ENCODE measurements around the gene PTGS2. TPM values are rescaled to one million over a fixed set of nuclear protein-coding genes. Genes with fewer than 3 reads are reported as not detected.

PTGS2 gene
- total and polyA plus RNA-seq, 2 donors (not counting 1 experiment from before 2014, with no cell fraction given), result 3.1 to 3.3 TPM

DNA sequence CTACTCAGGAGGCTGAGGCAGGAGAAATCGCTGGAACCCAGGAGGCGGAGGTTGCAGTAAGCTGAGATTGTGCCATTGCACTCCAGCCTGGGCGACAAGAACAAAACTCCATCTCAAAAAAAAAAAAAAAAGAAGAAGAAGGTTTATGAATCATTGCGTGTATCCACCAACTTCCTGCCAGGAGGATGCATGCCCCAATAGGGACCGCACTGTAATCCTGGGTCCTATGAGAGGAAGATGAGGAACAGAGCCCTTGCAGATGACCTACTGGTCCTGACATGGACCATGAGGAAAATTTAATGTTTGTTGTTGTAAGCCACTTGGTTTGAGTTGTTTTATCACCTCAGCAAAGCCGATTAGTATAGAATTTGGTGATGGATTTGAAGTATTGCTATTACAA is 56.7 kb downstream of the PTGS2 start:
- Histone ChIP-seq H3K27ac (ENCODE audit: insufficient read depth, low read length) (no peak overlapping the region), H3K36me3 (ENCODE audit: control insufficient read depth, insufficient read depth, low read length) (no peaks in the 10 kb centered on the region), H4K20me1 (ENCODE audit: control insufficient read depth, extremely low read depth, insufficient read depth, low read length) (no peaks in the 10 kb centered on the region), H3K4me3 (replicated peaks in 1 of 4; ENCODE audit: control extremely low read depth in 1 of 4, insufficient read depth in 1 of 4, low read depth in 3 of 4, low read length in 4 of 4) (no peak overlapping the region), H3K79me2 (ENCODE audit: control insufficient read depth, insufficient read depth, low read length) (no peaks in the 10 kb centered on the region), H3K9me3 (ENCODE audit: control insufficient read depth, insufficient read depth, low read depth, low read length) (no peaks in the 10 kb centered on the region), H3K4me2 (ENCODE audit: extremely low read depth, insufficient read depth, low read length) (no peak overlapping the region), H3K27me3 (ENCODE audit: control insufficient read depth, insufficient read depth, low read length) (no peaks in the 10 kb centered on the region), H3K4me1 (ENCODE audit: control insufficient read depth, extremely low read depth, insufficient read depth, low read length) (no peaks in the 10 kb centered on the region), H2AFZ (ENCODE audit: low read length) (no peak overlapping the region), H3K9ac (ENCODE audit: insufficient read depth, low read length) (no peak overlapping the region)
- TF ChIP-seq CTCF (conservative IDR thresholded peaks at IDR 0.05 in 1 of 2, IDR thresholded peaks at IDR 0.05 in 1 of 2; ENCODE audit: low read depth in 1 of 2, low read length in 2 of 2) (no peak), EZH2 (IDR thresholded peaks at IDR 0.05; ENCODE audit: low read length, missing control alignments) (no peak)
- DNase-seq (ENCODE audit: low read depth in 2 of 2), result no peak

Other genes starting within 250 kb of the PTGS2 start
- not detected in 2 replicates for gene PDC, start 219.3 kb downstream of the PTGS2 start, total RNA-seq
- gene PDC, start 219.3 kb downstream of the PTGS2 start, polyA plus RNA-seq, result 0.07 TPM in 1 of 2 replicates, not detected in the other
- 3.9 and 5.8 TPM in 2 replicates for gene PLA2G4A, start 148.5 kb upstream of the PTGS2 start, total RNA-seq
- 2.8 and 5.8 TPM in 2 replicates for gene PLA2G4A, start 148.5 kb upstream of the PTGS2 start, polyA plus RNA-seq

Data from fibroblast of lung (primary cell).